Measurements from ENCODE around the gene KRTAP5-5. TPM values are rescaled to one million over a fixed set of nuclear protein-coding genes. Genes with fewer than 3 reads are reported as not detected.

The KRTAP5-5 gene
- total and polyA plus RNA-seq, 2 donors (not counting 1 experiment from before 2014, with no cell fraction given) = not detected

DNA sequence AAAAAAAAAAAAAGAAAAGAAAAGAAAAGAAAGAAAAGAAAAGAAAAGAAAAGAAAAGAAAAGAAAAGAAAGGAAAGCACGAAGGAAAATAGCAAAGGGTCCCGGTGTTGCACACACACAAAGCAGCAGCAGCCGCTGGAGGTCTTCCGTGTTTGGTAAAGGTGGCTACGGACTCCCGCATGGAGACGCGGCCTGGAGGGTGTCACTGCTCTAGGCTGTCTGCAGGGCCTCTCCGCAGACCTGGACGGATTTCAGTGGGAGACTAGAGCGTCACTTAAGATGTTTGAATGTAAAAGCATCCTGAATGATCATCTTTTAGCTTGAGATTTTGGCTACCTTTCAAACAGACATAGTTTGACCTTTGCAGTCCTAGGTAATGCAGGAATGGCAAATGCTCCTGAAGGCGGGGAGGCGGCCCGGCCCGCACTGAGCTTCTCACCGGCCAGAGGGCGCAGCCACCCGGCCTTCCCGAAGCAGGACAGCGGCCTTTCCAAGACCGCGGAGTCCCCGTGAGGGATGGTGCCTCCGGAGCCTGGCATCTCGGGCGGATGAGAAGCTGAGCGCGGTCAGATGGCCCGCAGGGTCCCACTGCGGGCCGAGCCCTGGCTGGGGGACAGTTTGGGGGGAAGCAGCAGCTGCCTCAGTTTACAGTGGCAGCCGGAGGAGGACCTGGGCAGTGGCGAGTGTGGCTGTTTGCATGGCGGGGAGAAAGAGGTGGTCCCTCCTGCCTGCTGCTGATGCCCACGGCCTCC lies 18.5 kb downstream of the KRTAP5-5 start:
- TF ChIP-seq EZH2 (IDR thresholded peaks at IDR 0.05; ENCODE audit: low read length, missing control alignments) = no peak
- TF ChIP-seq, protein P1, sequence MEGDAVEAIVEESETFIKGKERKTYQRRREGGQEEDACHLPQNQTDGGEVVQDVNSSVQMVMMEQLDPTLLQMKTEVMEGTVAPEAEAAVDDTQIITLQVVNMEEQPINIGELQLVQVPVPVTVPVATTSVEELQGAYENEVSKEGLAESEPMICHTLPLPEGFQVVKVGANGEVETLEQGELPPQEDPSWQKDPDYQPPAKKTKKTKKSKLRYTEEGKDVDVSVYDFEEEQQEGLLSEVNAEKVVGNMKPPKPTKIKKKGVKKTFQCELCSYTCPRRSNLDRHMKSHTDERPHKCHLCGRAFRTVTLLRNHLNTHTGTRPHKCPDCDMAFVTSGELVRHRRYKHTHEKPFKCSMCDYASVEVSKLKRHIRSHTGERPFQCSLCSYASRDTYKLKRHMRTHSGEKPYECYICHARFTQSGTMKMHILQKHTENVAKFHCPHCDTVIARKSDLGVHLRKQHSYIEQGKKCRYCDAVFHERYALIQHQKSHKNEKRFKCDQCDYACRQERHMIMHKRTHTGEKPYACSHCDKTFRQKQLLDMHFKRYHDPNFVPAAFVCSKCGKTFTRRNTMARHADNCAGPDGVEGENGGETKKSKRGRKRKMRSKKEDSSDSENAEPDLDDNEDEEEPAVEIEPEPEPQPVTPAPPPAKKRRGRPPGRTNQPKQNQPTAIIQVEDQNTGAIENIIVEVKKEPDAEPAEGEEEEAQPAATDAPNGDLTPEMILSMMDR (conservative IDR thresholded peaks at IDR 0.05 in 1 of 2, IDR thresholded peaks at IDR 0.05 in 1 of 2; ENCODE audit: low read depth in 1 of 2, low read length in 2 of 2) = no peak

DNA sequence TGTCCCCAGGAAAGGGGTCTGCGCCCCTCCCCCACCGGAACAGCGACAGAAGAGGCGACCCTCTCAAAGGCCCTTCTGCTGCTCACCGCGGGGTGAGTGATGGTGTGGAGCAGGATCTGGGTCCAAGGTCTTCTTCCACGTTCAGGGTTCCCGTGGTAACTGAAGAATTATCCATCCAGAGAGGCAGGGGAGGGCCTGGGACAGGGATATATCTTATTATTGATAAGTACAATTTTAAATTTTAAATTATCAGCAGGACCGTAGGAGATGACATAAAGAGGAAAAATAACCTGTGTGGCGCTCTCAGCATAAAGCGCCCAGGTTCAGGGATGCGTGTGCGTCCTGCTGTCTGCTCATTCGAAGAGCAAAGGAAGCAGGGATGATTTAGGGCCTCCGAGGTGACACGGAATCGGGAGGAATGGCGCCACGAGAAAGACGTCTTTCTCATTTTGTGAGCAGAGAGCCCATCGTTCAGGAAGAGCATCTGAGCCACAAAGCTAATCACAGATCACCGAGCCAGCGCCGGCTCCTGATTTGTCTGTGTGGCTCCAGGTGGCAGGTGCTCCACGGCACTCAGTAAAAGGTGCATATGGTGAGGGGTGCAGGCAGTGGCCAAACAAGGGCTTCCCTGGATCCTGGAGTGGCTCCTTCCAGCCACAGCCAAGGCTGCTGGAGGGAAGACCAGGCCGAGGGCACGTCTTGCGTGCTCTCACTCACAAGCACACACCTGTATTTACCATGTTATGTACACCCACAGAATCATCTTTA lies 19.3 kb downstream of the KRTAP5-5 start:
- Histone ChIP-seq H3K27me3 (ENCODE audit: control insufficient read depth, insufficient read depth, low read length) (no peaks in the 10 kb centered on the region), H4K20me1 (ENCODE audit: control insufficient read depth, extremely low read depth, insufficient read depth, low read length) (no peaks in the 10 kb centered on the region), H3K9me3 (ENCODE audit: control insufficient read depth, insufficient read depth, low read depth, low read length) (no peaks in the 10 kb centered on the region), H2AFZ (ENCODE audit: low read length) (no peak overlapping the region), H3K79me2 (ENCODE audit: control insufficient read depth, insufficient read depth, low read length) (no peaks in the 10 kb centered on the region), H3K4me1 (ENCODE audit: control insufficient read depth, extremely low read depth, insufficient read depth, low read length) (no peaks in the 10 kb centered on the region), H3K27ac (ENCODE audit: insufficient read depth, low read length) (no peak overlapping the region), H3K9ac (ENCODE audit: insufficient read depth, low read length) (no peak overlapping the region), H3K36me3 (ENCODE audit: control insufficient read depth, insufficient read depth, low read length) (no peaks in the 10 kb centered on the region), H3K4me2 (ENCODE audit: extremely low read depth, insufficient read depth, low read length) (no peak overlapping the region), H3K4me3 (replicated peaks in 1 of 4; ENCODE audit: control extremely low read depth in 1 of 4, insufficient read depth in 1 of 4, low read depth in 3 of 4, low read length in 4 of 4) (no peak overlapping the region)
- no peak for DNase-seq (ENCODE audit: low read depth in 2 of 2)
- TF ChIP-seq, protein P1 (conservative IDR thresholded peaks at IDR 0.05 in 1 of 2, IDR thresholded peaks at IDR 0.05 in 1 of 2; ENCODE audit: low read depth in 1 of 2, low read length in 2 of 2) = no peak
- TF ChIP-seq EZH2 (IDR thresholded peaks at IDR 0.05; ENCODE audit: low read length, missing control alignments) = no peak

More for the DNA sequence above, 18.5 kb downstream of the KRTAP5-5 start:
- Histone ChIP-seq H4K20me1 (ENCODE audit: control insufficient read depth, extremely low read depth, insufficient read depth, low read length) (no peaks in the 10 kb centered on the region), H3K36me3 (ENCODE audit: control insufficient read depth, insufficient read depth, low read length) (no peaks in the 10 kb centered on the region), H3K79me2 (ENCODE audit: control insufficient read depth, insufficient read depth, low read length) (no peaks in the 10 kb centered on the region), H2AFZ (ENCODE audit: low read length) (no peak overlapping the region), H3K9me3 (ENCODE audit: control insufficient read depth, insufficient read depth, low read depth, low read length) (no peaks in the 10 kb centered on the region), H3K4me2 (ENCODE audit: extremely low read depth, insufficient read depth, low read length) (no peak overlapping the region), H3K27me3 (ENCODE audit: control insufficient read depth, insufficient read depth, low read length) (no peaks in the 10 kb centered on the region), H3K4me3 (replicated peaks in 1 of 4; ENCODE audit: control extremely low read depth in 1 of 4, insufficient read depth in 1 of 4, low read depth in 3 of 4, low read length in 4 of 4) (no peak overlapping the region), H3K9ac (ENCODE audit: insufficient read depth, low read length) (no peak overlapping the region), H3K4me1 (ENCODE audit: control insufficient read depth, extremely low read depth, insufficient read depth, low read length) (no peaks in the 10 kb centered on the region), H3K27ac (ENCODE audit: insufficient read depth, low read length) (no peak overlapping the region)
- DNase-seq (ENCODE audit: low read depth in 2 of 2) = no peak

All from fibroblast of lung (primary cell).